ENCODE measurements around the gene CCDC167.

- TF ChIP-seq JUND (IDR thresholded peaks at IDR 0.05; ENCODE audit: low read depth, low read length) (no peak), REST (IDR thresholded peaks at IDR 0.05; ENCODE audit: low read depth, low read length) (no peak), CBX5 (IDR thresholded peaks at IDR 0.05; ENCODE audit: low read depth) (no peak), CTCF (IDR thresholded peaks at IDR 0.05 in 2 of 3, conservative IDR thresholded peaks at IDR 0.05 in 1 of 3; ENCODE audit: control insufficient read depth in 2 of 3, extremely low read depth in 1 of 3, insufficient read depth in 1 of 3, low read depth in 3 of 3, low read length in 3 of 3) (no peak)
Measured at GRCh38 chr6:37487591-37488380, 11.9 kb downstream of the CCDC167 start.
